Uterus (tissue), 4 donors: ENCODE results near the gene BDNF. TPM values are rescaled to one million over a fixed set of nuclear protein-coding genes. Genes with fewer than 3 reads are reported as not detected.

Experiments used
- DNase-seq, 2 donors: peaks; one replicate each; pipeline ENCODE4 v3.0.0-alpha.2; 2019 to 2020
- H3K27ac ChIP-seq, 2 donors: fragments of 200-600 bp; sonication (generic); 1 replicate in 1 of 2; 2 replicates in 1 of 2; pipeline ENCODE4 v1.5.1; 2016 to 2018
- H3K27me3 ChIP-seq, 2 donors: fragments of 200-600 bp; sonication (generic); one replicate each; pipeline ENCODE4 v1.5.1; 2018 to 2019; ENCODE audit warnings: control low read depth in 1 of 2
- H3K36me3 ChIP-seq, 2 donors: fragments of 200-600 bp; sonication (generic); one replicate each; pipeline ENCODE4 v1.5.1; 2019; ENCODE audit warnings: control low read depth in 1 of 2
- H3K4me1 ChIP-seq, 2 donors: fragments of 200-600 bp; sonication (generic); one replicate each; pipeline ENCODE4 v1.5.1; 2018 to 2019; ENCODE audit warnings: control low read depth in 1 of 2
- H3K4me3 ChIP-seq, 2 donors: fragments of 200-600 bp; sonication (generic); 1 replicate in 1 of 2; 2 replicates in 1 of 2; pipeline ENCODE4 v1.5.1; 2018 to 2019; ENCODE audit warnings: mild to moderate bottlenecking in 1 of 2
- H3K9me3 ChIP-seq, 2 donors: fragments of 200-600 bp; sonication (generic); one replicate each; pipeline ENCODE4 v1.5.1; 2019; ENCODE audit warnings: control low read depth in 1 of 2
- CTCF ChIP-seq, 4 experiments: fragments of 200-600 bp in 2 of 4; fragments of 450-650 bp in 2 of 4; sonication (generic) in 2 of 4; IDR thresholded peaks; one replicate each; pipeline ENCODE4 v1.5.1; 2016 to 2019; ENCODE audit warnings: antibody characterized with exemption in 4 of 4, mild to moderate bottlenecking in 2 of 4, moderate library complexity in 1 of 4
- POLR2A ChIP-seq, 2 donors: fragments of 450-650 bp; IDR thresholded peaks; one replicate each; pipeline ENCODE4 v1.6.1; 2016; ENCODE audit warnings: antibody characterized with exemption in 2 of 2, mild to moderate bottlenecking in 1 of 2, moderate library complexity in 1 of 2
- intact Hi-C: fragments of 100-400 bp; cut with DNase I; formaldehyde crosslinking; loops from one replicate; pipeline ENCODE4 v1.15.1; 2023; ENCODE audit warnings: low total_unique reads
- total RNA-seq, 4 donors: library from RNA; depleted of rRNA in 3 of 4; stranded (reverse); fragments of >200 nt in 3 of 4; gene quantifications; one replicate each; pipeline versions ENCODE4 v1.1.0 to v1.2.4, GENCODE V29; 2014 to 2023
- donor health status: DM: yes; HTN: yes; CAD: no.

Gene BDNF
- total RNA-seq, 4 donors from 2014 or later, result 0.83 TPM; not detected in 3

GRCh38 chr11:27707676-27708075 lies 7.4 kb upstream of the BDNF start:
- H3K4me1 ChIP-seq, result no peaks in the 10 kb centered on the region
- DNase-seq, result no peak
- no peak for TF ChIP-seq CTCF (IDR thresholded peaks at IDR 0.05)
- no peak for TF ChIP-seq POLR2A (IDR thresholded peaks at IDR 0.05)

GRCh38 chr11:27705873-27706820 lies 5.9 kb upstream of the BDNF start:
- intact Hi-C loops, result no loop called here
- Histone ChIP-seq H3K27ac (no peak overlapping the region), H3K36me3 (no peaks in the 10 kb centered on the region), H3K4me3 (no peak overlapping the region), H3K9me3 (no peaks in the 10 kb centered on the region), H3K27me3 (peaks cover 0 to 12% of the 10 kb centered on the region in 2 donors), H3K4me1 (no peaks in the 10 kb centered on the region)
- TF ChIP-seq CTCF (IDR thresholded peaks at IDR 0.05), result peak in 2 of 4 experiments; percentile 5 to 18
- TF ChIP-seq POLR2A (IDR thresholded peaks at IDR 0.05), result no peak
- no peak for DNase-seq

More at GRCh38 chr11:27707676-27708075, 7.4 kb upstream of the BDNF start:
- no peaks in the 10 kb centered on the region for H3K9me3 ChIP-seq
- intact Hi-C loops, result no loop called here
- H3K27me3 ChIP-seq, result peaks cover 0 to 10% of the 10 kb centered on the region in 2 donors
- no peak overlapping the region for H3K27ac ChIP-seq
- H3K4me3 ChIP-seq, result no peak overlapping the region
- H3K36me3 ChIP-seq, result no peaks in the 10 kb centered on the region

- no peak for DNase-seq
- H3K4me1 ChIP-seq, result peaks cover 0 to 8% of the 10 kb centered on the region in 2 donors
- no peak overlapping the region for H3K4me3 ChIP-seq
- TF ChIP-seq POLR2A (IDR thresholded peaks at IDR 0.05) (no peak), CTCF (IDR thresholded peaks at IDR 0.05) (no peak)
- intact Hi-C loops, result no loop called here
- H3K27ac ChIP-seq, result no peak overlapping the region
- H3K27me3 ChIP-seq, result peaks cover 0 to 12% of the 10 kb centered on the region in 2 donors
- H3K36me3 ChIP-seq, result no peaks in the 10 kb centered on the region
- no peaks in the 10 kb centered on the region for H3K9me3 ChIP-seq
Observed at GRCh38 chr11:27703481-27703880, 3.2 kb upstream of the BDNF start.

GRCh38 chr11:27702811-27703210 lies 2.6 kb upstream of the BDNF start:
- H3K4me3 ChIP-seq, result no peak overlapping the region
- H3K27ac ChIP-seq, result no peak overlapping the region
- peaks cover 0 to 8% of the 10 kb centered on the region in 2 donors for H3K4me1 ChIP-seq
- no peak for DNase-seq
- peaks cover 0 to 18% of the 10 kb centered on the region in 2 donors for H3K27me3 ChIP-seq
- H3K9me3 ChIP-seq, result no peaks in the 10 kb centered on the region
- no peaks in the 10 kb centered on the region for H3K36me3 ChIP-seq
- intact Hi-C loops, result no loop called here
- TF ChIP-seq CTCF (IDR thresholded peaks at IDR 0.05) (no peak), POLR2A (IDR thresholded peaks at IDR 0.05) (no peak)
